GM15510 (cell line): ENCODE measurements around the gene DVL3.

ENCODE experiments used
- POLR2A ChIP-seq: IDR thresholded peaks from 3 replicates; pipeline ENCODE4 v1.6.1; 2011; ENCODE audit warnings: borderline replicate concordance; ENCODE audit not compliant: insufficient read length; ENCODE audit errors: extremely low read depth

Gene DVL3

GRCh38 chr3:184154885-184155643, at the start of gene DVL3:
TSS of gene DVL3 (plus strand) at chr3:184155377. CDS start at chr3:184155636, 259 bp downstream.
- TF ChIP-seq POLR2A = peak; percentile 48

- no peak for TF ChIP-seq POLR2A
Measured at GRCh38 chr3:184110316-184110725, 44.9 kb upstream of the DVL3 start.

- TF ChIP-seq POLR2A = no peak
Measured at GRCh38 chr3:184116017-184116416, 39.2 kb upstream of the DVL3 start.

GRCh38 chr3:184117636-184118035, 37.5 kb upstream of the DVL3 start:
- no peak for TF ChIP-seq POLR2A

GRCh38 chr3:184126006-184126405, 29.2 kb upstream of the DVL3 start:
- no peak for TF ChIP-seq POLR2A

GRCh38 chr3:184129012-184129411, 26.2 kb upstream of the DVL3 start:
- TF ChIP-seq POLR2A = no peak

GRCh38 chr3:184132945-184133344, 22.2 kb upstream of the DVL3 start:
- TF ChIP-seq POLR2A = no peak

- TF ChIP-seq POLR2A = peak; percentile 51
Measured at GRCh38 chr3:184133840-184134745, 21.1 kb upstream of the DVL3 start.

- no peak for TF ChIP-seq POLR2A
Measured at GRCh38 chr3:184134746-184135148, 20.4 kb upstream of the DVL3 start.

- peak; percentile 82 for TF ChIP-seq POLR2A
Measured at GRCh38 chr3:184135149-184135910, 19.8 kb upstream of the DVL3 start, which contains the start of gene EIF2B5. TSS of gene EIF2B5 (plus strand) at chr3:184135358. CDS start at chr3:184135386, 28 bp downstream.

GRCh38 chr3:184135911-184136260, 19.3 kb upstream of the DVL3 start:
- no peak for TF ChIP-seq POLR2A

GRCh38 chr3:184140436-184140835, 14.7 kb upstream of the DVL3 start:
- no peak for TF ChIP-seq POLR2A

- no peak for TF ChIP-seq POLR2A
Measured at GRCh38 chr3:184142199-184142598, 13.0 kb upstream of the DVL3 start.

- TF ChIP-seq POLR2A = no peak
Measured at GRCh38 chr3:184143327-184143726, 11.8 kb upstream of the DVL3 start.

- no peak for TF ChIP-seq POLR2A
Measured at GRCh38 chr3:184144505-184144904, 10.7 kb upstream of the DVL3 start.
